HepG2 (cell line): ENCODE data around the gene KHNYN. TPM values are rescaled to one million over a fixed set of nuclear protein-coding genes. Genes with fewer than 3 reads are reported as not detected.

Source experiments
- ARID2 ChIP-seq: sonication (generic); formaldehyde crosslinking; IDR thresholded peaks from 2 replicates; pipeline ENCODE4 v1.8.1; 2022; ENCODE audit warnings: mild to moderate bottlenecking, missing genetic modification reagents, borderline replicate concordance
- CHCHD3 ChIP-seq: sonication (generic); formaldehyde crosslinking; IDR thresholded peaks from 2 replicates; pipeline ENCODE4 v1.8.0; 2022; ENCODE audit warnings: mild to moderate bottlenecking, missing genetic modification reagents, moderate library complexity
- CREM ChIP-seq, 2 experiments: sonication (generic) in 1 of 2; formaldehyde crosslinking in 1 of 2; IDR thresholded peaks; 2 replicates each; pipeline versions ENCODE4 v1.4.0 to v1.6.1; 2016 to 2020; ENCODE audit warnings: antibody characterized with exemption in 1 of 2, mild to moderate bottlenecking in 1 of 2, missing genetic modification reagents in 1 of 2
- ESRRA ChIP-seq: sonication (generic); formaldehyde crosslinking; IDR thresholded peaks from 2 replicates; pipeline ENCODE4 v1.5.1; 2020; ENCODE audit warnings: mild to moderate bottlenecking, low read depth, missing genetic modification reagents
- FOXM1 ChIP-seq: sonication (generic); formaldehyde crosslinking; IDR thresholded peaks from 2 replicates; pipeline ENCODE4 v1.5.0; 2020; ENCODE audit warnings: missing genetic modification reagents
- FOXP4 ChIP-seq: sonication (generic); formaldehyde crosslinking; IDR thresholded peaks from 2 replicates; pipeline ENCODE4 v1.4.0; 2020; ENCODE audit warnings: missing genetic modification reagents
- GLI4 ChIP-seq: sonication (generic); formaldehyde crosslinking; IDR thresholded peaks from 2 replicates; pipeline ENCODE4 v1.5.1; 2020; ENCODE audit warnings: missing genetic modification reagents, mild to moderate bottlenecking, moderate library complexity, borderline replicate concordance
- HOXA5 ChIP-seq: sonication (generic); formaldehyde crosslinking; IDR thresholded peaks from 2 replicates; pipeline ENCODE4 v1.4.0; 2020; ENCODE audit warnings: missing genetic modification reagents
- IKZF4 ChIP-seq: sonication (generic); formaldehyde crosslinking; IDR thresholded peaks from 2 replicates; pipeline ENCODE4 v1.5.1; 2020; ENCODE audit warnings: borderline replicate concordance, mild to moderate bottlenecking, low read depth, missing genetic modification reagents; ENCODE audit errors: not compliant biosample characterization
- JUN ChIP-seq: sonication (generic); formaldehyde crosslinking; IDR thresholded peaks from 2 replicates; pipeline ENCODE4 v1.4.0; 2020; ENCODE audit warnings: mild to moderate bottlenecking, missing genetic modification reagents
- KAT2B ChIP-seq: fragments of 150-350 bp; IDR thresholded peaks from 2 replicates; pipeline ENCODE4 v1.6.1; 2014; ENCODE audit warnings: low read depth, low read length, borderline replicate concordance
- KLF6 ChIP-seq: IDR thresholded peaks from 2 replicates; pipeline ENCODE4 v1.8.0; 2016; ENCODE audit warnings: missing biosample characterization, missing genetic modification reagents
- NR2C2 ChIP-seq: sonication (generic); formaldehyde crosslinking; IDR thresholded peaks from 2 replicates; pipeline ENCODE4 v1.4.0; 2020; ENCODE audit warnings: missing genetic modification reagents, mild to moderate bottlenecking, moderate library complexity, borderline replicate concordance
- SAFB2 ChIP-seq: sonication (generic); formaldehyde crosslinking; IDR thresholded peaks from 2 replicates; pipeline ENCODE4 v1.5.1; 2020; ENCODE audit warnings: missing genetic modification reagents, low read depth, mild to moderate bottlenecking, borderline replicate concordance
- TFDP2 ChIP-seq: sonication (generic); formaldehyde crosslinking; IDR thresholded peaks from 2 replicates; pipeline ENCODE4 v1.4.0; 2020; ENCODE audit warnings: missing genetic modification reagents
- ZNF18 ChIP-seq: sonication (generic); formaldehyde crosslinking; IDR thresholded peaks from 2 replicates; pipeline ENCODE4 v1.8.0; 2022; ENCODE audit warnings: mild to moderate bottlenecking, missing genetic modification reagents; ENCODE audit not compliant: insufficient replicate concordance
- ZNF33A ChIP-seq: sonication (generic); formaldehyde crosslinking; IDR thresholded peaks from 2 replicates; pipeline ENCODE4 v1.5.1; 2020; ENCODE audit warnings: missing genetic modification reagents, mild to moderate bottlenecking, moderate library complexity, borderline replicate concordance
- ZNF350 ChIP-seq: sonication (generic); formaldehyde crosslinking; IDR thresholded peaks from 2 replicates; pipeline ENCODE4 v1.4.0; 2020; ENCODE audit warnings: mild to moderate bottlenecking, low read depth, missing genetic modification reagents, borderline replicate concordance
- ZNF460 ChIP-seq: sonication (generic); formaldehyde crosslinking; IDR thresholded peaks from 2 replicates; pipeline ENCODE4 v1.5.1; 2020; ENCODE audit warnings: missing genetic modification reagents, mild to moderate bottlenecking, borderline replicate concordance
- ZNF574 ChIP-seq: sonication (generic); formaldehyde crosslinking; IDR thresholded peaks from 2 replicates; pipeline ENCODE4 v1.4.0; 2020; ENCODE audit warnings: missing genetic modification reagents
- ZNF878 ChIP-seq: sonication (generic); formaldehyde crosslinking; IDR thresholded peaks from 2 replicates; pipeline ENCODE4 v1.8.1; 2023; ENCODE audit warnings: mild to moderate bottlenecking, missing genetic modification reagents, moderate library complexity
- polyA plus RNA-seq, 8 experiments: library from polyadenylated mRNA; depleted of rRNA in 3 of 8; stranded (reverse) in 7 of 8; unstranded in 1 of 8; fragments of >200 nt; fragmentation: Illumina TruSeq in 4 of 8; extraction: Trizol in 4 of 8; gene quantifications; 2 replicates each; pipeline versions ENCODE4 v1.2.1 to v1.2.3, GENCODE V29; 2011 to 2016; ENCODE audit warnings: low read depth in 4 of 8, missing spikeins in 1 of 8, mixed read lengths in 1 of 8; ENCODE audit not compliant: insufficient read depth in 1 of 8
- total RNA-seq, 5 experiments: library from RNA; depleted of rRNA; stranded (reverse); fragments of >200 nt; fragmentation: Illumina TruSeq; extraction: Trizol; gene quantifications; 2 replicates each; pipeline ENCODE4 v1.2.3, GENCODE V29; 2016; ENCODE audit warnings: low read depth in 1 of 5

The KHNYN gene
- total and polyA plus RNA-seq, 2 of the 13 experiments (the other 11 are each of a cell fraction or from before 2014, with no cell fraction given), result 52.8 to 75.7 TPM

- no peak for TF ChIP-seq ZNF878 (CRISPR knock-in tag)
- TF ChIP-seq FOXP4 (CRISPR knock-in tag), result no peak
- TF ChIP-seq KAT2B, result no peak
- no peak for TF ChIP-seq ESRRA (CRISPR knock-in tag)
- no peak for TF ChIP-seq GLI4 (CRISPR knock-in tag)
- no peak for TF ChIP-seq ZNF460 (CRISPR knock-in tag)
- TF ChIP-seq ZNF350 (CRISPR knock-in tag), result no peak
- TF ChIP-seq ZNF574 (CRISPR knock-in tag), result no peak
- no peak for TF ChIP-seq JUN
- no peak for TF ChIP-seq HOXA5 (CRISPR knock-in tag)
- no peak for TF ChIP-seq FOXM1 (CRISPR knock-in tag)
- peak; percentile 96 for TF ChIP-seq IKZF4 (CRISPR knock-in tag)
- TF ChIP-seq SAFB2, result no peak
- TF ChIP-seq ZNF18 (CRISPR knock-in tag), result no peak
- no peak; the same call in 1 of the 2 replicates for TF ChIP-seq KLF6 (CRISPR knock-in tag)
- 0 out of 2 replicates have a peak, but pooled peaks have one; percentile 1 for TF ChIP-seq CHCHD3
- no peak for TF ChIP-seq TFDP2
- TF ChIP-seq CREM (IDR thresholded peaks at IDR 0.05), result no peak
- TF ChIP-seq CREM (CRISPR knock-in tag; IDR thresholded peaks at IDR 0.05), result no peak
- no peak for TF ChIP-seq NR2C2
- TF ChIP-seq ARID2 (CRISPR knock-in tag), result no peak; the same call in 1 of the 2 replicates
- TF ChIP-seq ZNF33A (CRISPR knock-in tag), result no peak
Observed at GRCh38 chr14:24441904-24442239, 12.1 kb downstream of the KHNYN start (continued).
